ENCODE data around the gene MASTL.
A peak's percentile ranks its signal among the peaks of the same experiment; 100 is the strongest.

MASTL gene

DNA sequence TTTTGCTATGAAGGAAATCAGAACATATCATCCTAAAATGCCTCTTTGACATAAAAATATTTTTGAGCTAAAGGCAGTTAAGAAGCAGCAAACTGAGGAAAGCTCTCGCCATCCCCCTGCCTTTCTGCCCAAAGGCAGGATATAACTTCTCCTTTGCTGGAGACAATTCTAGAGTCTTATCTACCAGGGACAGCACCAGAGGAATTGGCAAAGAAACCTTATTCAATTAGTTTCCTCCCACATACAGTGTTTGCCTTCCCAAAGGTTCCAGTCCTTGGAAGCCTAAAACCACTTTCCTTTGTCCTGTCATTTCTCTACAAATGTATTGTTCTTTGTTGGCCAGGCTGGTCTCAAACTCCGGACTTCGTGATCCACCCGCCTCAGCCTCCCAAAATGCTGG is 33.7 kb downstream of the MASTL start:
- no CpG with 5 or more reads among the region's 4 CpGs for WGBS (ENCODE audit: extremely low coverage, insufficient coverage, insufficient read length)
- Histone ChIP-seq H3K4ac (ENCODE audit: low read depth, low read length) (no peak overlapping the region), H3K14ac (ENCODE audit: low read length) (no peak overlapping the region), H3K36me3 (ENCODE audit: control insufficient read depth in 1 of 2, insufficient read depth in 2 of 2, low read length in 2 of 2) (peaks cover 11 to 17% of the 10 kb centered on the region in 2 experiments), H4K8ac (ENCODE audit: low read depth, low read length) (no peak overlapping the region), H2AK5ac (ENCODE audit: low read length) (no peak overlapping the region), H3K27ac (ENCODE audit: low read depth, low read length) (no peak overlapping the region), H3K18ac (ENCODE audit: low read length) (no peak overlapping the region), H3K79me2 (ENCODE audit: control insufficient read depth, insufficient read depth, low read length, poor library complexity) (no peaks in the 10 kb centered on the region), H2AFZ (ENCODE audit: insufficient read depth, low read length, poor library complexity) (no peak overlapping the region), H2BK12ac (ENCODE audit: low read length) (no peak overlapping the region), H3K4me1 (ENCODE audit: control insufficient read depth in 1 of 2, insufficient read depth in 2 of 2, low read length in 2 of 2) (no peaks in the 10 kb centered on the region), H3K23ac (ENCODE audit: low read length) (no peak overlapping the region), H4K91ac (ENCODE audit: low read depth, low read length) (no peak overlapping the region), H3K4me3 (ENCODE audit: low read depth, low read length) (no peak overlapping the region), H4K12ac (ENCODE audit: low read depth, low read length) (no peak overlapping the region), H2BK5ac (ENCODE audit: low read depth, low read length, poor library complexity) (no peak overlapping the region), H3K9ac (ENCODE audit: low read length) (no peak overlapping the region), H3K79me1 (ENCODE audit: low read length) (no peaks in the 10 kb centered on the region), H2BK120ac (ENCODE audit: insufficient read depth, low read length, poor library complexity) (no peak overlapping the region), H3K4me2 (ENCODE audit: low read length) (no peak overlapping the region), H3K27me3 (ENCODE audit: insufficient read depth, low read length) (no peaks in the 10 kb centered on the region), H3K9me3 (ENCODE audit: insufficient read depth, low read depth, low read length) (no peaks in the 10 kb centered on the region)
- DNase-seq, result no peak

DNA sequence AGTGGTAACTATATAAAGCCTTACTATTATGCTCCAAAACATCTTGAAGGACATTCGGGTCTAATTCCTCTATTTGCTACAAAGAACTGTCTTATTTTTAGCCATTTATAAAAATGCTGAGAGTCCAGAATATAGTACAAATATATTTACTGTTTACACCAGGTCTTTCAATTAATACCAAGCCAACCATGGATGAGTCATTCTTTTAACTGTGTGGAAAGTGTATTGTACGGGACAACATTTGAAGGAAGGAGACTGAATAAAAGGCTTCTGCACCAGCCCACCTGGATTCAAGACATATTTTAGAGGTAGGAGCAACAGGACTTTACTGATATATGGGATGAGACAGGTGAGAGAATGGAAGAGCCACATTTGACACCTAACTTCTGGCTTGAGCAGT is 35.4 kb downstream of the MASTL start:
- Histone ChIP-seq H2AK5ac (ENCODE audit: low read length) (no peak overlapping the region), H3K27me3 (ENCODE audit: insufficient read depth, low read length) (no peaks in the 10 kb centered on the region), H4K8ac (ENCODE audit: low read depth, low read length) (no peak overlapping the region), H3K4me1 (ENCODE audit: control insufficient read depth in 1 of 2, insufficient read depth in 2 of 2, low read length in 2 of 2) (no peaks in the 10 kb centered on the region), H2BK5ac (ENCODE audit: low read depth, low read length, poor library complexity) (no peak overlapping the region), H3K79me2 (ENCODE audit: control insufficient read depth, insufficient read depth, low read length, poor library complexity) (no peaks in the 10 kb centered on the region), H4K12ac (ENCODE audit: low read depth, low read length) (no peak overlapping the region), H2BK120ac (ENCODE audit: insufficient read depth, low read length, poor library complexity) (no peak overlapping the region), H3K79me1 (ENCODE audit: low read length) (no peaks in the 10 kb centered on the region), H2BK12ac (ENCODE audit: low read length) (no peak overlapping the region), H3K18ac (ENCODE audit: low read length) (no peak overlapping the region), H3K4me3 (ENCODE audit: low read depth, low read length) (no peak overlapping the region), H3K9me3 (ENCODE audit: insufficient read depth, low read depth, low read length) (no peaks in the 10 kb centered on the region), H3K14ac (ENCODE audit: low read length) (no peak overlapping the region), H4K91ac (ENCODE audit: low read depth, low read length) (no peak overlapping the region), H3K27ac (ENCODE audit: low read depth, low read length) (no peak overlapping the region), H3K9ac (ENCODE audit: low read length) (no peak overlapping the region), H3K36me3 (ENCODE audit: control insufficient read depth in 1 of 2, insufficient read depth in 2 of 2, low read length in 2 of 2) (peaks cover 7 to 10% of the 10 kb centered on the region in 2 experiments), H3K4me2 (ENCODE audit: low read length) (no peak overlapping the region), H2AFZ (ENCODE audit: insufficient read depth, low read length, poor library complexity) (no peak overlapping the region), H3K4ac (ENCODE audit: low read depth, low read length) (no peak overlapping the region), H3K23ac (ENCODE audit: low read length) (no peak overlapping the region)
- no CpG with 5 or more reads among the region's 2 CpGs for WGBS (ENCODE audit: extremely low coverage, insufficient coverage, insufficient read length)
- no peak for DNase-seq

GRCh38 chr10:27192284-27192683 is 37.1 kb downstream of the MASTL start:
- Histone ChIP-seq H3K18ac (ENCODE audit: low read length) (no peak overlapping the region), H3K27me3 (ENCODE audit: insufficient read depth, low read length) (no peaks in the 10 kb centered on the region), H3K23ac (ENCODE audit: low read length) (no peak overlapping the region), H3K79me1 (ENCODE audit: low read length) (no peaks in the 10 kb centered on the region), H2BK12ac (ENCODE audit: low read length) (no peak overlapping the region), H3K9me3 (ENCODE audit: insufficient read depth, low read depth, low read length) (no peaks in the 10 kb centered on the region), H3K9ac (ENCODE audit: low read length) (no peak overlapping the region), H3K36me3 (ENCODE audit: control insufficient read depth in 1 of 2, insufficient read depth in 2 of 2, low read length in 2 of 2) (peaks cover 0 to 2% of the 10 kb centered on the region in 2 experiments), H3K27ac (ENCODE audit: low read depth, low read length) (no peak overlapping the region), H3K4me2 (ENCODE audit: low read length) (no peak overlapping the region), H2AK5ac (ENCODE audit: low read length) (no peak overlapping the region), H4K12ac (ENCODE audit: low read depth, low read length) (no peak overlapping the region), H3K4me1 (ENCODE audit: control insufficient read depth in 1 of 2, insufficient read depth in 2 of 2, low read length in 2 of 2) (no peaks in the 10 kb centered on the region), H2BK5ac (ENCODE audit: low read depth, low read length, poor library complexity) (no peak overlapping the region), H3K4me3 (ENCODE audit: low read depth, low read length) (no peak overlapping the region), H3K4ac (ENCODE audit: low read depth, low read length) (no peak overlapping the region), H3K79me2 (ENCODE audit: control insufficient read depth, insufficient read depth, low read length, poor library complexity) (no peaks in the 10 kb centered on the region), H4K8ac (ENCODE audit: low read depth, low read length) (no peak overlapping the region), H4K91ac (ENCODE audit: low read depth, low read length) (no peak overlapping the region), H2BK120ac (ENCODE audit: insufficient read depth, low read length, poor library complexity) (no peak overlapping the region), H3K14ac (ENCODE audit: low read length) (no peak overlapping the region), H2AFZ (ENCODE audit: insufficient read depth, low read length, poor library complexity) (no peak overlapping the region)
- no CpG with 5 or more reads among the region's 3 CpGs for WGBS (ENCODE audit: extremely low coverage, insufficient coverage, insufficient read length)
- peak; percentile 22 to 44 for DNase-seq

DNA sequence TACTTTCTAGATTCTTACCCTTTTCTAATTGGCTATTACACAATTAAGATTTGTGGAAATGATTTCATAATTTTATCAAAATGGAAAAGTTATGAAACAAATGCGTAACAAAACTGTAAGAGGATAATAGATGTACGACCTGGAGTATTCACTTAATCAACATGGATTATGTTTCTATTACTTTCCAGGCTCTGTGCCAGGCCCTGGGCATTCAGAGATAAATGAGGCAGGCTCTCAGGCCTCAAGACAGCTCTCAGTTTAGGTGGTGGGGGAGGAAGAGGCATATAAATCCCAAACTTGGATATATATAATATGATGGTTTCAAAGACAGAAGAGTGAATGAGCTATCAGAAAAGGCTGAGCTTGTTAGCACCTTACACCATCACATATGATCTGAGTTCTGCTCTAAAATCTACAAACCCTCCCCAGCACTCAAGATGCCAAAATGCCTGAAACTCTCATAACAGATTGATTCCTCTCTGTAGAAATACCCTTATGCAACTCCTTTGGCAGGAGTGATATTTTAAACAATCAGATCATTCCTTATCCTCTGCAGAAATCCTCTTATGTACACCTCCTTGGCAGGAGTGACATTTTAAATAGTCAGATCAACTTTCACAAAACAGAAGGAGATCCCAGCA is 42.9 kb downstream of the MASTL start:
- Histone ChIP-seq H3K9ac (ENCODE audit: low read length) (no peak overlapping the region), H3K4me2 (ENCODE audit: low read length) (no peak overlapping the region), H4K8ac (ENCODE audit: low read depth, low read length) (no peak overlapping the region), H2BK5ac (ENCODE audit: low read depth, low read length, poor library complexity) (no peak overlapping the region), H3K4me3 (ENCODE audit: low read depth, low read length) (no peak overlapping the region), H3K18ac (ENCODE audit: low read length) (no peak overlapping the region), H3K4me1 (ENCODE audit: control insufficient read depth in 1 of 2, insufficient read depth in 2 of 2, low read length in 2 of 2) (peaks cover 0 to 2% of the 10 kb centered on the region in 2 experiments), H3K27ac (ENCODE audit: low read depth, low read length) (no peak overlapping the region), H3K23ac (ENCODE audit: low read length) (no peak overlapping the region), H3K27me3 (ENCODE audit: insufficient read depth, low read length) (no peaks in the 10 kb centered on the region), H4K91ac (ENCODE audit: low read depth, low read length) (no peak overlapping the region), H3K79me1 (ENCODE audit: low read length) (no peaks in the 10 kb centered on the region), H4K12ac (ENCODE audit: low read depth, low read length) (no peak overlapping the region), H2BK120ac (ENCODE audit: insufficient read depth, low read length, poor library complexity) (no peak overlapping the region), H3K36me3 (ENCODE audit: control insufficient read depth in 1 of 2, insufficient read depth in 2 of 2, low read length in 2 of 2) (peaks cover 0 to 5% of the 10 kb centered on the region in 2 experiments), H2BK12ac (ENCODE audit: low read length) (no peak overlapping the region), H2AK5ac (ENCODE audit: low read length) (no peak overlapping the region), H3K4ac (ENCODE audit: low read depth, low read length) (no peak overlapping the region), H3K14ac (ENCODE audit: low read length) (no peak overlapping the region), H3K9me3 (ENCODE audit: insufficient read depth, low read depth, low read length) (no peaks in the 10 kb centered on the region), H2AFZ (ENCODE audit: insufficient read depth, low read length, poor library complexity) (no peak overlapping the region), H3K79me2 (ENCODE audit: control insufficient read depth, insufficient read depth, low read length, poor library complexity) (no peaks in the 10 kb centered on the region)
- no peak for DNase-seq
- WGBS (ENCODE audit: extremely low coverage, insufficient coverage, insufficient read length), result no CpG with 5 or more reads among the region's 2 CpGs
